ENCODE data around the gene SMYD3.
"Not testable (repeated sequence)": the region's sequence is repeated elsewhere in the genome, so short reads cannot be mapped to it uniquely, and the experiment has no call there.

SMYD3 gene

DNA sequence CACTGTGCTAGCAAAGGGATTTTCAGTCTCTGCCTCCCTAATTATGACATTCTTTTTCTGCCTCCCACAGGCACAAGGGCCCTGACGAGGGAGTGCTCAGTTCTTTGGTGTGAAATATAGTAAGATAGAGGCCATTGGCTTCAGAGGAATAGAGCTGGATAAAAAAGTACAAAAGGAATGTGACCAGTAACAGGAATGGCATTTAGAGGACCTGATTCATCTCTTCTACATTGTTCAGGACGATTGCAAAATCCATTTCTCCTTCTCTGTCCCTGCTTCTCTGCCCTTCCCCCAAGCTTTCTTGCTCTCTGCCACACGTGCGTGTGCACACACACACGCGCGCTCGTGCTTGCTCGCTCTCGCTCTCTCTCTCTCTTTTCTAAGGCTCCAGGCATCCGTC is 684.1 kb downstream of the SMYD3 start:
- TF ChIP-seq GABPA (IDR thresholded peaks at IDR 0.05; ENCODE audit: low read depth): no peak
- no peak for TF ChIP-seq SPI1 (IDR thresholded peaks at IDR 0.05; ENCODE audit: borderline replicate concordance, low read depth)
- TF ChIP-seq POLR2AphosphoS5 (IDR thresholded peaks at IDR 0.05; ENCODE audit: low read depth): no peak
- TF ChIP-seq CTCF (IDR thresholded peaks at IDR 0.05; ENCODE audit: insufficient read depth, low read length): no peak
- no peak for TF ChIP-seq REST (IDR thresholded peaks at IDR 0.05; ENCODE audit: insufficient replicate concordance, low read depth)
- Histone ChIP-seq H3K27me3 (ENCODE audit: insufficient read depth, poor library complexity, severe bottlenecking) (no peaks in the 10 kb centered on the region), H3K27ac (replicated peaks) (no peak overlapping the region), H3K4me3 (replicated peaks; ENCODE audit: insufficient read depth, low read length) (no peak overlapping the region)
- no peak for DNase-seq (ENCODE audit: low read depth in 1 of 2, low spot score in 1 of 2)

DNA sequence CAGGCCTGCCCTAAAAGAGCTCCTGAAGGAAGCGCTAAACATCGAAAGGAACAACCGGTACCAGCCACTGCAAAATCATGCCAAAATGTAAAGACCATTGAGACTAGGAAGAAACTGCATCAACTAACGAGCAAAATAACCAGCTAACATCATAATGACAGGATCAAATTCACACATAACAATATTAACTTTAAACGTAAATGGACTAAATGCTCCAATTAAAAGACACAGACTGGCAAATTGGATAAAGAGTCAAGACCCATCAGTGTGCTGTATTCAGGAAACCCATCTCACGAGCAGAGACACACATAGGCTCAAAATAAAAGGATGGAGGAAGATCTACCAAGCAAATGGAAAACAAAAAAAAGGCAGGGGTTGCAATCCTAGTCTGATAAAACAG is 688.7 kb downstream of the SMYD3 start:
- not testable (repeated sequence) for H3K4me3 ChIP-seq (replicated peaks; ENCODE audit: insufficient read depth, low read length); DNase-seq (ENCODE audit: low read depth in 1 of 2, low spot score in 1 of 2); H3K27ac ChIP-seq (replicated peaks); H3K27me3 ChIP-seq (ENCODE audit: insufficient read depth, poor library complexity, severe bottlenecking)

GRCh38 chr1:245816496-245816895 is 690.6 kb downstream of the SMYD3 start:
- H3K4me3 ChIP-seq (replicated peaks; ENCODE audit: insufficient read depth, low read length); H3K27me3 ChIP-seq (ENCODE audit: insufficient read depth, poor library complexity, severe bottlenecking); H3K27ac ChIP-seq (replicated peaks); DNase-seq (ENCODE audit: low read depth in 1 of 2, low spot score in 1 of 2): not testable (repeated sequence)

- Histone ChIP-seq H3K4me3 (replicated peaks; ENCODE audit: insufficient read depth, low read length) (no peak overlapping the region), H3K27me3 (ENCODE audit: insufficient read depth, poor library complexity, severe bottlenecking) (no peaks in the 10 kb centered on the region), H3K27ac (replicated peaks) (no peak overlapping the region)
- no peak for DNase-seq (ENCODE audit: low read depth in 1 of 2, low spot score in 1 of 2)
- TF ChIP-seq REST (IDR thresholded peaks at IDR 0.05; ENCODE audit: insufficient replicate concordance, low read depth) (no peak), SPI1 (IDR thresholded peaks at IDR 0.05; ENCODE audit: borderline replicate concordance, low read depth) (no peak), CTCF (IDR thresholded peaks at IDR 0.05; ENCODE audit: insufficient read depth, low read length) (no peak), POLR2AphosphoS5 (IDR thresholded peaks at IDR 0.05; ENCODE audit: low read depth) (no peak), GABPA (IDR thresholded peaks at IDR 0.05; ENCODE audit: low read depth) (no peak)
Observed at GRCh38 chr1:245814651-245815050, 692.4 kb downstream of the SMYD3 start.

DNA sequence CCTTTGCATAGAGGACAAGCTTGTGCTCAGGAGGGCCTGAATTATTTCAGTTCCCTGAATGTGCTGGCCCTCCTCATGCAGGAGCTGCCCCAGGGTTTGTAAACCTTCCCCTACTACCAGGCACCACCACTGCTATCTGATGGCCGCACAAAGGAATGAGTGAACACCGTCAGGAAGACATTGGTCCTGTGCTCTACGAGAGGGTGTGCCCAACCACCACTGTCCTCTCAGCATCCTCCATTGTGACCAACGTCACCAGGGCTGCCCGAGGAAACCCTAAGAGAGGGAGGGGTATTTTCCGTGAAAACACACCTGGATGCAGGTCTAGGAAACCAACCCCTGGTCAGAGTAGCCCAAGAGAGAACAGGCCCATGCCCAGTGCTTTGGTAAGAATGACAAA is 694.8 kb downstream of the SMYD3 start:
- H3K27me3 ChIP-seq (ENCODE audit: insufficient read depth, poor library complexity, severe bottlenecking): no peaks in the 10 kb centered on the region
- H3K4me3 ChIP-seq (replicated peaks; ENCODE audit: insufficient read depth, low read length): no peak overlapping the region
- DNase-seq (ENCODE audit: low read depth in 1 of 2, low spot score in 1 of 2): no peak
- TF ChIP-seq GABPA (IDR thresholded peaks at IDR 0.05; ENCODE audit: low read depth): no peak
- no peak for TF ChIP-seq SPI1 (IDR thresholded peaks at IDR 0.05; ENCODE audit: borderline replicate concordance, low read depth)
- TF ChIP-seq REST (IDR thresholded peaks at IDR 0.05; ENCODE audit: insufficient replicate concordance, low read depth): no peak
- TF ChIP-seq POLR2AphosphoS5 (IDR thresholded peaks at IDR 0.05; ENCODE audit: low read depth): no peak
- no peak for TF ChIP-seq CTCF (IDR thresholded peaks at IDR 0.05; ENCODE audit: insufficient read depth, low read length)
- H3K27ac ChIP-seq (replicated peaks): no peak overlapping the region
